ENCODE results near the gene FAM72A. TPM values are rescaled to one million over a fixed set of nuclear protein-coding genes. Genes with fewer than 3 reads are reported as not detected.
"Not testable (repeated sequence)": the region's sequence is repeated elsewhere in the genome, so short reads cannot be mapped to it uniquely, and the experiment has no call there.

The FAM72A gene
- total and polyA plus RNA-seq, 2 of the 4 experiments (the other 2 are of a cell fraction), result 2.2 to 5.0 TPM

DNA sequence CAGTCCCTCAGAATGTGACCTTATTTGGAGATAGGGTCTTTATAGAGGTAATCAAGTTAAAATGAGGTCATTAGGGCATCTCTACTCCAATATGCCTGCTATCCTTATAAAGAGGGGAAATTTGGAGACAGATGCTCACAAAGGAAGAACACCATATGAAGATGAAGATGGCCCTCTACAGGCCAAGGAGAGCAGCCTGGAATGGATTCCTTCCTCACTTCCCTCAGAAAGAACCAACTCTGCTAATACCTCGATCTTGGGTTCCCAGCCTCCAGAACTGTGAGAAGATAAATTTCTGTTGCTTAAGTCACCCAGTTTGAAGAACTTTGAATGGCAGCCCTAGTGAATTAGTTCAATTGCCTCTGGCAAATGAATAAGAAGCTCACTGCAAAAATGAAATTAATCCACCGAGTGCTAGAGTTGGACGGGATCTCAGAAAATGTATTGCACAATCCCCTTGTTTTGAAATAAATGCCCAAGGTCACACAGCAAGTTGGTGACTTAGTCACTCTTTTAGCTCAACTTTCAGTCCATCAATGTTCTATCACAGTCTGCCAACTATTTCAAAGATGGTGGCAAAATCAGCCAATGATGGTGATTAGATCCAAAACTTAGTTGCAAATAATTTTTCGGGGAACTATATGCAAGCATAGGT is 27.1 kb downstream of the FAM72A start:
- in situ Hi-C loops (cut with MboI; ENCODE audit: low sequenced_read_pairs); ATAC-seq (ENCODE audit: low read depth); H4K8ac ChIP-seq (ENCODE audit: low read depth in 2 of 2, low read length in 2 of 2): not testable (repeated sequence)

More for the DNA sequence above, 27.1 kb downstream of the FAM72A start:
- H3K9me1 ChIP-seq (ENCODE audit: insufficient read depth, low read length); H3K4me3 ChIP-seq (ENCODE audit: insufficient read depth, low read depth, low read length); H2AFZ ChIP-seq (replicated peaks; ENCODE audit: low read length, poor library complexity); H3K4ac ChIP-seq (ENCODE audit: low read depth, low read length); H3K23ac ChIP-seq (ENCODE audit: low read depth, low read length); dilution Hi-C loops (cut with HindIII; ENCODE audit: low sequenced_read_pairs, unreplicated experiment); intact Hi-C loops (cut with micrococcal nuclease); H3K27me3 ChIP-seq (ENCODE audit: control insufficient read depth, insufficient read depth, low read length); POLR2A ChIA-PET (ENCODE audit: unreplicated experiment); CTCF ChIA-PET; H3K27ac ChIP-seq (ENCODE audit: insufficient read depth, low read length); H4K91ac ChIP-seq (ENCODE audit: insufficient read depth, low read depth, low read length); H3K14ac ChIP-seq (replicated peaks; ENCODE audit: low read depth, low read length); H3K9me3 ChIP-seq (ENCODE audit: control insufficient read depth, insufficient read depth, low read length); H4K5ac ChIP-seq (ENCODE audit: low read depth, low read length); H3K18ac ChIP-seq (ENCODE audit: low read depth, low read length); H3K4me2 ChIP-seq (ENCODE audit: low read depth, low read length); H2BK120ac ChIP-seq (ENCODE audit: low read depth, low read length); DNase-seq; H3K79me1 ChIP-seq (ENCODE audit: low read depth in 1 of 2, low read length in 2 of 2); BruUV-seq (replicated peaks); H3K4me1 ChIP-seq (ENCODE audit: control insufficient read depth, insufficient read depth, low read length); H2AK9ac ChIP-seq (replicated peaks; ENCODE audit: low read depth, low read length, poor library complexity); H4K20me1 ChIP-seq (ENCODE audit: insufficient read depth, low read length); H2BK15ac ChIP-seq (ENCODE audit: low read depth, low read length); H3K9ac ChIP-seq (ENCODE audit: low read depth, low read length); H3K56ac ChIP-seq (ENCODE audit: extremely low read depth, insufficient read depth, low read length); H2BK5ac ChIP-seq (ENCODE audit: low read depth, low read length, poor library complexity, severe bottlenecking); H3K36me3 ChIP-seq (ENCODE audit: control insufficient read depth, insufficient read depth, low read length); H2AK5ac ChIP-seq (ENCODE audit: low read depth, low read length); H2BK20ac ChIP-seq (ENCODE audit: low read depth, low read length): not testable (repeated sequence)
- WGBS, 2 experiments (ENCODE audit: extremely low coverage in 2 of 2, insufficient read length in 1 of 2), result no CpG with 5 or more reads among the region's 4 CpGs
